Activated naive CD4-positive, alpha-beta T cell treated with anti-CD3 and anti-CD28 coated beads, Interleukin-2, amount 50 U/mL, for 24 hours (primary cell): ENCODE results near the gene CYLD.

Experiments
- H3K27ac Mint-ChIP-seq: one replicate; pipeline ENCODE4 v1.8.0; 2021; ENCODE audit warnings: mild to moderate bottlenecking, mixed read lengths
- H3K27me3 Mint-ChIP-seq: one replicate; pipeline ENCODE4 v1.8.0; 2021; ENCODE audit warnings: mixed read lengths
- H3K36me3 Mint-ChIP-seq: one replicate; pipeline ENCODE4 v1.8.0; 2021; ENCODE audit warnings: mixed read lengths
- H3K4me1 Mint-ChIP-seq: one replicate; pipeline ENCODE4 v1.8.0; 2021; ENCODE audit warnings: mixed read lengths
- H3K4me3 Mint-ChIP-seq: one replicate; pipeline ENCODE4 v1.8.0; 2021; ENCODE audit warnings: mild to moderate bottlenecking, mixed read lengths
- H3K9me3 Mint-ChIP-seq: one replicate; pipeline ENCODE4 v1.8.0; 2021; ENCODE audit warnings: mixed read lengths

CYLD gene

DNA sequence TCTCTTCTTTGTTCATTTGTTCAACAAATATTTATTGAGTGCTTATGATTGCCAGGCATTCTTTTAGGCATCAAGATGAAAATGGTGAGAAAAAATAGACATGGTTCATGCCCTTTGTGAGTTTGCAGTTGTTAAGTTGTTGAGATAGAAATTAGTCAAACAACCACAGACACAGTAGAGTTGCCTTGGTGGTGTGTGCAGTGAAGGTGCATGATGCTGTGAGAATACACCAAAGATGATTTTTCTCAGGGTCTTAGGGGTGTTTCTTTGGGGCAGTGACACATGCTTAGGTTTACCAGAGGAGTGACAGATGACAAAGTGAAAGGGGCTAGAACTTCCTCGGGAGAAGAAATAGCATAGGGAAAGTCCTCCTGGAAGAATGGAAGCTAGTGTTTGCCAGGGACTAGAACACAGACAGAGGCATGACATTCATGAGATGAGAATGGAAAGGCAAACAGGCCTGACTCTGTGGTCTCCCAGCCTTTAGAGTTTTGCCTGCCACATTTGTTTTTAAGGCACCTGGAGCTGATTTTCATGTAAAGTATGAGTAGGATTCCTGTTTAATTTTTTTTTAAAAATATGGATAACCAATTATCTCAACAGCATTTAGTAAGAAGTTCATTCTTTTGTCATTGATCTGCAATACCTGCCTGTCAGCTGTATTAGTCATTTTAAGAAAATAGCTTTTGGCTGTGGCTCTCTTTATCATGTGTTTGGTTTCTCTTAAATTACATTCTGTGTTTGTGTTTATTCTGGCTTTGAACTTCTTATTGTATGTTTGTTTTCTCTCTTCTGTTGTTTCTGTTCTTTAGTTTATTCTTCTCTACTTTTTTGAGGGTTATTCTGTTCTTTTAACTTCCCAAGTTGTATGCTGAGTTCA, 36.6 kb downstream of the CYLD start:
- Mint-ChIP-seq H3K27ac (peak overlapping the region; percentile 83), H3K4me3 (no peak overlapping the region), H3K36me3 (peaks cover 33% of the 10 kb centered on the region), H3K9me3 (no peaks in the 10 kb centered on the region), H3K4me1 (peaks cover 62% of the 10 kb centered on the region), H3K27me3 (no peaks in the 10 kb centered on the region)

DNA sequence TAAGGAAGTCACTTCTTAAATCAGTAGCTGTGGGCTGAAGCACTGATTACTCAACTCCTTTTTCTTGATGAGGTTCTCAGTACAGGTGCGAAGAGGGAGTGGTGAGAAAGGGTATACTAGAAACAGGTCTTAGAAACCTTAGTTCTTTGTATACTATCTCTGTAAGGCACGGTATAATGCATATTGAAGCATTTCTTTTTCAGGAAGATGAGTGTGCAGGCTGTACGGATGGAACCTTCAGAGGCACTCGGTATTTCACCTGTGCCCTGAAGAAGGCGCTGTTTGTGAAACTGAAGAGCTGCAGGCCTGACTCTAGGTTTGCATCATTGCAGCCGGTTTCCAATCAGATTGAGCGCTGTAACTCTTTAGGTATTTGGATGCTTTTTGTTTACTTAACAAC, 39.2 kb downstream of the CYLD start:
- no peaks in the 10 kb centered on the region for H3K9me3 Mint-ChIP-seq
- H3K4me1 Mint-ChIP-seq, result peaks cover 59% of the 10 kb centered on the region
- peak overlapping the region; percentile 83 for H3K27ac Mint-ChIP-seq
- H3K4me3 Mint-ChIP-seq, result peak overlapping the region; percentile 60
- no peaks in the 10 kb centered on the region for H3K27me3 Mint-ChIP-seq
- peaks cover 36% of the 10 kb centered on the region for H3K36me3 Mint-ChIP-seq

DNA sequence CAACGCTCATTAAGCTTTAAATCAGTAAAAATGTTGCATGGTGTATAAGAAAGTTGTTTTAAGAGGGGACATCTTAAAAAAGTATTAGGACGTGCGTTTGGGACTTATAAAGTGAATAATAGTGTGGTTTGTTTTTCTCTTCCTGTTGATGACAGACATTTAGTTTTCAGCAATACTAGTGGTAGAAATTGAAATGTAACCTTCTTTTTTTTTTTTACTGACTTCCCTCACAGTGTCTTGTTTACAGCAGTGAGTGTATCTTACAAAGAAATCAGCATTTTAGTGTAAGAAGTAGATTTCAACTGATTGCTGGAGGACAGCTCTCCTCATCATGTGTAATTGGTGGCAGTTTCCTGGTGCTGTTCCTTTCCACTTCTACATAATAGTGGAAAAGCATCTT, 39.6 kb downstream of the CYLD start:
- Mint-ChIP-seq H3K4me3 (peak overlapping the region; percentile 60), H3K27me3 (no peaks in the 10 kb centered on the region), H3K9me3 (no peaks in the 10 kb centered on the region), H3K36me3 (peaks cover 38% of the 10 kb centered on the region), H3K4me1 (peaks cover 59% of the 10 kb centered on the region), H3K27ac (peak overlapping the region; percentile 83)

DNA sequence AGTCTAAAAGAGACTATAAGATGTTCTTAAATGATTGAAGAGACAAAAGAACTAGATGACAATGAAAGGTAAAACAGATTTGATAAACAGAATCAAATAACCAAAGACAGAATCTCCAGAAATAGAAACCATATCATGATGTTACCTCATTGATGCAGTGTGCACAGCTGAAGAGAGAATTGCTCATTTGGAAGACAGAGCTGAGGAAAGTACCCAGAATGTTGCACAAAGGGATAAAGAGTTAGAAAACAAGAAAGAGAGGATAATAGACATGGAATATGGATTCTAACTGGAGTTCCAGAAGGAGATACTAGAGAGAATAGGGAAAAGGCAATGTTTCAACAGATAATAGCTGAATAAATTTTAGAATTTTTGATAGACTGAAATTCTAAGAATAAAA, 47.9 kb downstream of the CYLD start:
- Mint-ChIP-seq H3K27me3 (no peaks in the 10 kb centered on the region), H3K4me3 (no peak overlapping the region), H3K4me1 (peaks cover 33% of the 10 kb centered on the region), H3K9me3 (no peaks in the 10 kb centered on the region), H3K36me3 (peaks cover 29% of the 10 kb centered on the region), H3K27ac (no peak overlapping the region)

DNA sequence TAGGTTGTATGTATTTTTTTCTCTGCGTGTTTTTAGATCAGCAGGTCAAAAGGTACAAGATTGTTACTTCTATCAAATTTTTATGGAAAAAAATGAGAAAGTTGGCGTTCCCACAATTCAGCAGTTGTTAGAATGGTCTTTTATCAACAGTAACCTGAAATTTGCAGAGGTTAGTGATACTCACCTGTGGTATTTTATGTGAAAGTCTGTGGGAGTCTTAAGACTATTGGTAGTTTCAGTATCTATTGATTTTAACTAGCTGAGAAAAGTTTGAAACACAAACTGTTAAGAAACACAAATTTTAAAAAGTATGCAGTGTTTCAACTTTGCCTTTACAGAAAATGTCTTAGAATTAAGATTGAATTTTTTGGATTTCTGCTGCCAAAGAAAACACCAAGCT, 49.6 kb downstream of the CYLD start:
- Mint-ChIP-seq H3K27ac (no peak overlapping the region), H3K4me1 (peaks cover 28% of the 10 kb centered on the region), H3K4me3 (no peak overlapping the region), H3K27me3 (no peaks in the 10 kb centered on the region), H3K36me3 (peaks cover 31% of the 10 kb centered on the region), H3K9me3 (no peaks in the 10 kb centered on the region)

DNA sequence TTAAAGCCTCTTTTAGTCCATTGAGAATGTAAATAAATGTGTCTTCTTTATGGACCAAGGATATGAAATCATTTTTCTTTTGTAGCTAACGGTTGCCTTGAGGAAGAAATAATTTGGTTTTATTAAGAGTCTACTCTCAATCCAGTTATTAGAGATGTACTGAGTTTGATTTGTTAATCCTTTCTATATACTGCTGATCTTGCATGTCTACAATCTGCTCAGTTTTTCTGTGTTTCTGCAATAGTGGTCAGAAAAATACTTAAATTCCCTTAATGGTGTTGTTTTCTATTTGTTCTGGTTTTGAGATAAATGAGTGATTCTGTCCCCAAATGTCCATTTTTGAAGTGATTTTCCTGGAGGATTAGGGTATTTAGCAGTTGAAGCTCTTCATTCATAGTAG, 54.9 kb downstream of the CYLD start:
- Mint-ChIP-seq H3K9me3 (no peaks in the 10 kb centered on the region), H3K4me1 (peaks cover 9% of the 10 kb centered on the region), H3K4me3 (no peak overlapping the region), H3K36me3 (peaks cover 20% of the 10 kb centered on the region), H3K27me3 (no peaks in the 10 kb centered on the region), H3K27ac (peak overlapping the region; percentile 86)

DNA sequence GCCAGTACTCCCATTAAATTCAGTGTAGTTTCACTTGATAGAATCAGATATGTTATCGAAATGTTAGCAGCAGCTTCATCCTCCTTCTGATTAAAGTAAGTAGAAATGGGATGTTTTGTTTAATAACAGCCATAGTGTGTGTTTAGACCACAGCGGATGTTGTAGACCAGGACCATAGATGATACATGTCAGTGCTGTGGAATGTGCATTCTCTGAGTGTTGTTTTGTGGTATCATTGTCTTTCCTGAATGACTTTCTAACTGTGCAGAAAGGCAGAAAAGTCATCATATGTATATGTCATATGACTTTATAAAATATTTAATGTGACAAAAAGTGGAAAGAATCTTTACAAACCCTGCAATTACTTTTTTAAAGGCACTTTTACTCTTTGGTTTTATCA, 55.6 kb downstream of the CYLD start:
- Mint-ChIP-seq H3K9me3 (no peaks in the 10 kb centered on the region), H3K27me3 (no peaks in the 10 kb centered on the region), H3K36me3 (peaks cover 20% of the 10 kb centered on the region), H3K27ac (no peak overlapping the region), H3K4me1 (peaks cover 7% of the 10 kb centered on the region), H3K4me3 (no peak overlapping the region)

DNA sequence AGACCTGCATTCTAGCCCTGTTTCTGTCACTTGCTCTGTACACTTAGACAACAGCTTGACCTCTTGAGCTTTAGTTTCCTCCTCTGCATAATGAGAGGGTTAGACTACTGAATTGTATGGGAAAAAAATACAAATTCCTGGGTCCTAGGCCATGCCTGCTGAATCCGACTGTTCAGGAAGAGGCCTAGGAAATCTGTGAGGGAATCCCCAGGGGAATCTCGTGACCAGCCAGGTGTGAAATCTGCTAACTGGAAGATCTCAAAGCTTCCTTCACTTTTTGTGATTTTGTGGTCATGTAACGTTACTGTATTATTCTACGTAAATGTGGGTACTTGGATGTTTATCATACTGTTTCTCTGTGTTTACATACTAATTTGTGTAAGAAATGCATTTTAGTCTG, 58.2 kb downstream of the CYLD start:
- H3K27ac Mint-ChIP-seq, result no peak overlapping the region
- no peaks in the 10 kb centered on the region for H3K27me3 Mint-ChIP-seq
- H3K9me3 Mint-ChIP-seq, result no peaks in the 10 kb centered on the region
- no peak overlapping the region for H3K4me3 Mint-ChIP-seq
- H3K4me1 Mint-ChIP-seq, result peaks cover 11% of the 10 kb centered on the region
- peaks cover 17% of the 10 kb centered on the region for H3K36me3 Mint-ChIP-seq

DNA sequence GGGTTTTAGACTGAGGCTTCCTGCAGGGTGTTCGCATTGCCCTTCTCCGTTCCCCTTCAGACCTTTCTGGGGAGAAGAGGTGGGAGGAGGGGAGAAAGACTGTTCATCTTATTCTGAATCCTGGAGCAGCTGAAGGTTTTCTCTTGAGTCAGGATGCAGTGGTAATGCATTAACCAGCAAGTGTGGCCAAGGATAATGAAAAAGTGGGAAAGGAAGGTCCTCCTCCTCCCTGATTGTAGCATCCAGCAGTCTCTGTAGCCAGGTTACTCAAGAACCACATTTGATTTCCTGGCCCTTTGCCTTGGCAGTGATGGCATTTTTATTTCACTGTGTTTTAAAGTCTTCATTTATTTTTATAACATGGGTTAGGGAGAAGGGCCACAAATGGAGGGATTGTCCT, 59.1 kb downstream of the CYLD start:
- H3K36me3 Mint-ChIP-seq, result peaks cover 13% of the 10 kb centered on the region
- H3K9me3 Mint-ChIP-seq, result no peaks in the 10 kb centered on the region
- no peak overlapping the region for H3K4me3 Mint-ChIP-seq
- H3K27me3 Mint-ChIP-seq, result no peaks in the 10 kb centered on the region
- peaks cover 11% of the 10 kb centered on the region for H3K4me1 Mint-ChIP-seq
- peak overlapping the region; percentile 55 for H3K27ac Mint-ChIP-seq

DNA sequence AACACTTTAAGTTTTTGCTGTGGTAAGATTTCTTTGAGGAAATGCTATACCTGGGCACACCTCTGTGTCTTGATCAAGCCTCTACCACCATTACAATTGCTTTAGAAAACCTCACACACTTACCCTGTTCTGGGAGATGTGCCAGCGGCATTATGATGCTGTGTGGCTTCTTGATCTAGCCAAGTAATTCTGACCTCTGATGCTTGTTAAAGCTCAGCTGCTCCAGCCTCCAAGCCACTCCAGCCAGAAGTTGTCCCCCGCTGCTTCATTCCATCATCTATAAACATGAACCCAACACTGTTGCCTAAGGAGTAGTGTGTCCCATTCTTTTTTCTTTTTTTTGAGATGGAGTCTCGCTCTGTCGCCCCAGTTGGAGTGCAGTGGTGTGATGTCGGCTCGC, 60.1 kb downstream of the CYLD start:
- no peaks in the 10 kb centered on the region for H3K9me3 Mint-ChIP-seq
- no peak overlapping the region for H3K27ac Mint-ChIP-seq
- no peak overlapping the region for H3K4me3 Mint-ChIP-seq
- peaks cover 17% of the 10 kb centered on the region for H3K4me1 Mint-ChIP-seq
- H3K36me3 Mint-ChIP-seq, result peaks cover 9% of the 10 kb centered on the region
- no peaks in the 10 kb centered on the region for H3K27me3 Mint-ChIP-seq

DNA sequence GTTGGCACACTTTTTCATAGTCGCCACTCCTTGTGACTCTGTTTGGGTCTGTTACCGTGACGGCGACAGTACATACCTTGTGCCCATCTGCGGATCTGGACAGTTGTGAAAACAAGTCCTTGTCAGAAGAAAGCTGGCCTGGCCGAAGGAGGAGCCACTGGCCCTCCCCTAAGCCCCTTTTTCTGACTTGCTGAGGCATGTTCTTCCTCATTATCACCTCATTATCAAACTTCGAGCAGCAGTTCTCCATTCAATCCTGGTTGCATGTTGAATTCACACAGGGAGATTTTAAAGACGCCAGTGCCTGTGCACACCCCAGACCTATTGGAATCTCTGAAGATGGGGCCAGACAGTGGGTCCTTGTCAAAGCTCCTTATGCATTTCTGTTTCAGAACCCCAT, 61.1 kb downstream of the CYLD start:
- no peaks in the 10 kb centered on the region for H3K27me3 Mint-ChIP-seq
- H3K4me3 Mint-ChIP-seq, result no peak overlapping the region
- no peak overlapping the region for H3K27ac Mint-ChIP-seq

DNA sequence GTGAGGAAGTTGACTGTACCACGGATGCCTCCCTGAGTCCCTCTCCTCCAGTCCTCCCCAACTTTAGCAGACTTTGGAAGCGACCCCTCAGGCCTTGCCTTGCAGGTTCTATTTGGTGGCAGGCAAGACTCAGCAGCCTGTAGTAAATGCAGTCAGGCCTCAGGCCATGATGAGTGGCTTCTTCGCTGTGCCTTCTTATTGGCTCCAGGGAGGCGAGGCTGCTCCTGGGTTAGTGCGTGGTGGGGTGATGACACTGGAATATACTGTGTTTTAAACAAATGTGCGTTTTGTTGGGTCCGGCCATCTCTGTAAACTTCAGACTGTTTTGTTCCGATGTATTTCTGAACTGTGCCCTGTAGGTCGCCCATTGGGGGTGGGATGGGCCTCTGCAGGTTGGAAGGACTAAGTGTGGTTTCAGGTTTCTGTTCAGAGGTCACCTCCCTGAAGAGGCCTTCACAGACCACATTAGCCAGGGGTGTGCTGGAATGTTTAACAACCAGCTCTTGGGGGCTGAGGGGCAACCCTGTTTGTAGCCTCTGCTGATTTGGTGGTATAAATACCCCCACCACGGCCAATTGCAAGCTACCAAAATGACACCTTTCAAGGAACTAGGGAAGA, 62.5 kb downstream of the CYLD start:
- Mint-ChIP-seq H3K27ac (peak overlapping the region; percentile 47), H3K27me3 (no peaks in the 10 kb centered on the region), H3K4me3 (no peak overlapping the region), H3K4me1 (peaks cover 16% of the 10 kb centered on the region), H3K9me3 (no peaks in the 10 kb centered on the region), H3K36me3 (peaks cover 3% of the 10 kb centered on the region)

More for the DNA sequence above, 61.1 kb downstream of the CYLD start:
- peaks cover 7% of the 10 kb centered on the region for H3K36me3 Mint-ChIP-seq
- peaks cover 16% of the 10 kb centered on the region for H3K4me1 Mint-ChIP-seq
- H3K9me3 Mint-ChIP-seq, result no peaks in the 10 kb centered on the region

DNA sequence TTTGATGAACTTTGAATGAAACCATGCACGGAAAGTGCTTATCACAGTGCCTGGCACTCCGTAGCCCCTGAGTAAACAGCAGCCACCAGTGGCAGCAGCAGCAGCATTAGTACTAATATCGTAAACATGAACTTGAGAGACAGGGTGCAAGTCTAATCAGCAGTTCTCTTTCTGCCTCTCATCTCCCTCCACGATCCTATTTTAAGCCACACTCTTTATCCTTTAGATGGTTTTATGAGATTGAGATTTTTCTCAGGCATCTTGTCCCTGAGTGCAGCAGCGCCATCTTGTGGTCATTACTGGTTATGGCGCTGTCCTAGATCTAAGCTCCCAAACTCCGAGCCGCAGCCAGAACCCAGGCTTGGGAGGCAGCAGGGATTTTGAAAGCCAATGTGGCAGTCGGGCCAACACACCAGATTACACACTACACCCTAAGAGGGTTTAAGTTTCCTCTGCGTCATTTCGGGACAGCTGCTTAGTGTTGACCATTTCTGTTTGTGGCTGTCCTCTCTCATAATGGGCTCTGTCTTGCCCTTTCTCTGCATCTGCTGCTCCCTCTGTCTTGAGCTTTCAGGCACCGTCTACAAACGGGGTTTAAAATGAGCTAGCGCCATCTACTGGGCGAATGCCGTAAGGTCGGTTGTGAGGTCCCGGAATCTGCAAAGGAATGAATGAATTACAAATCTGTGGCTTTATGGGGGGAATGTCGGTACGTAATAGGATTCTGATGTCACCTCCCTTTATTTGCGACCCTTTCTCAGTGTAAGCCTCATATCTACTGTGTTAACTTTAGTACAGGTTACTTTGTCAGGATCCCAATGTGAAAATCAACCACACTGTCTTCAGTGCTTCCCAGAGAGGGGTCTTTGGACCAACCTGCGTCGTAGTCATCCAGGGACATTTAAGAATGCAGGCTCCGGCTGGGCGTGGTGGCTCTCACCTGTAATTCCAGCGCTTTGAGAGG, 64.5 kb downstream of the CYLD start:
- Mint-ChIP-seq H3K27me3 (no peaks in the 10 kb centered on the region), H3K4me1 (peaks cover 16% of the 10 kb centered on the region), H3K4me3 (peak overlapping the region; percentile 83)

DNA sequence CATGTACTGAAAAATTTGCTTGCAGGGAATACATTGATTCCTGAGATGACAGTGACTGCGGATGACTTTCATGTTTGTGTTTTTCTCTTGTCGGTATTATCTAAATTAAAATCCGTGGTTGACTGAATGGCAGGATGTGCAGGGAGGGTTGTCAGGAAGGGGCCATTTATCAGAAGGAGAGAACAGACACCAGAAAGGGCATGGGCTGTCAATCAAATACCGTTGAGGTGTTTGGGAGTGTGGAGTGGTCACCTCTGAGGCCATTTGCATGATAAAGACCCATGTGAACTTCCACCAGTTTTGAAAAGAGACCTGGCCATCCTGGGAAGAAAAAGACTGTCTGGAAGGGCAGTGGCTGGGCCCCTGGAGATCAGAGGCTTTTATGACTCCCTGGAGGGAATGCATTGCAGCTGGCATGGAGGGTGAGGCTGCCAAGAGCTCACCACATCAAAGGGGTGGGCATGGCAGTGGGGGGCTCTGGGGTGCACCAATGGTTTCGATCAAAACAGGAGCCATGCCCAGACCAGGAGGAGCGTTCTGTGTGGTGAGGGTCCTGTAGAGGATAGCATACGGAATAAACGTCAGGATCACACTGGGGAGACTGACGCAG, 67.1 kb downstream of the CYLD start:
- H3K9me3 Mint-ChIP-seq, result no peaks in the 10 kb centered on the region
- H3K27ac Mint-ChIP-seq, result no peak overlapping the region
- no peaks in the 10 kb centered on the region for H3K36me3 Mint-ChIP-seq
- no peaks in the 10 kb centered on the region for H3K27me3 Mint-ChIP-seq
- H3K4me1 Mint-ChIP-seq, result peaks cover 12% of the 10 kb centered on the region
- no peak overlapping the region for H3K4me3 Mint-ChIP-seq

More for the DNA sequence above, 64.5 kb downstream of the CYLD start:
- no peaks in the 10 kb centered on the region for H3K9me3 Mint-ChIP-seq
- no peaks in the 10 kb centered on the region for H3K36me3 Mint-ChIP-seq
- peak overlapping the region; percentile 37 for H3K27ac Mint-ChIP-seq

DNA sequence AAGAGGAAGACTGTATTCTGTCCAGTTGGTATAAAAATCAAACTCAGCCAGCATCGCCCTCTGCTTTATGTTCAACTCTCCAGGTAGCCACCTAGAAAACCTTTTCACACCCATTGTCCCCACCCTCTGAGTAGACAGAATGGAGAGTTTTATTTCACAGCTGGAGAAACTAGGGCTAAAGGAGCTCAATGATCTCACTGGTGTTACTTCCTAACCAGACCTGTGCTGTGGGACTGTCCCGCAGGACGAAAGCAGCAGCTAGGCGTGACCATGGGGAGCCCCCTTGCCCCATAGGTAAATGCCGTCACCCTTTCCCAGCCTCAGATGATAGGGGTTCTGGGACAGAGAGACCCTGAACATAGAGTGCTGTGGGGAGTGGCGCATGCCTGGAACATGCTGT, 67.7 kb downstream of the CYLD start:
- H3K9me3 Mint-ChIP-seq, result no peaks in the 10 kb centered on the region
- H3K4me1 Mint-ChIP-seq, result peaks cover 12% of the 10 kb centered on the region
- H3K4me3 Mint-ChIP-seq, result no peak overlapping the region
- H3K27me3 Mint-ChIP-seq, result no peaks in the 10 kb centered on the region
- H3K36me3 Mint-ChIP-seq, result no peaks in the 10 kb centered on the region
- no peak overlapping the region for H3K27ac Mint-ChIP-seq
